AG09319 (cell line): ENCODE results near the gene MYOM1.

Experiments
- DNase-seq: peaks from one replicate; pipeline ENCODE4 v3.0.0-alpha.2; 2010; ENCODE audit warnings: low read depth; ENCODE audit errors: extremely low read depth
- TF ChIP-seq, protein P1 (sequence below): IDR thresholded peaks from 2 replicates; pipeline ENCODE4 v1.5.1; 2011; ENCODE audit warnings: low read depth, mild to moderate bottlenecking, inconsistent platforms, low read length, moderate library complexity

MYOM1 gene

DNA sequence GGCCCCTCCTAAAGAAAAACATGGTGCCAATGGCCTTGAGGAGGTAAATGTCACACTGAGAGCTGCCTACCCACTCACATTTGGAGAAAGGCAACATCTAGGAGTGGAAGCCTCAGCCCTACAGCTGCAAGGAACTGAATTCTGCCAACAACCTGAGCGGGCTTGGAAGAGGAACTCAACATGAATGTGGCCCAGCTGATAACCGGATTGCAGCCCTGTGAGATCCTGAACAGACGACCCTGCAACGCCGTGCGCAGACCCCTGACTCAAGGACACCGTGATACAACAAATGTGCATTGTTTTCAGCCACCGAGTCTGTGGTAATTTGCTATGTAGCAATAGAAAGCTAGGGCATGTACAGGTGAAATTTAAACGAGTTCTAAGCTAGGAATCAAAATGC, 99.4 kb downstream of the MYOM1 start:
- TF ChIP-seq, protein P1, sequence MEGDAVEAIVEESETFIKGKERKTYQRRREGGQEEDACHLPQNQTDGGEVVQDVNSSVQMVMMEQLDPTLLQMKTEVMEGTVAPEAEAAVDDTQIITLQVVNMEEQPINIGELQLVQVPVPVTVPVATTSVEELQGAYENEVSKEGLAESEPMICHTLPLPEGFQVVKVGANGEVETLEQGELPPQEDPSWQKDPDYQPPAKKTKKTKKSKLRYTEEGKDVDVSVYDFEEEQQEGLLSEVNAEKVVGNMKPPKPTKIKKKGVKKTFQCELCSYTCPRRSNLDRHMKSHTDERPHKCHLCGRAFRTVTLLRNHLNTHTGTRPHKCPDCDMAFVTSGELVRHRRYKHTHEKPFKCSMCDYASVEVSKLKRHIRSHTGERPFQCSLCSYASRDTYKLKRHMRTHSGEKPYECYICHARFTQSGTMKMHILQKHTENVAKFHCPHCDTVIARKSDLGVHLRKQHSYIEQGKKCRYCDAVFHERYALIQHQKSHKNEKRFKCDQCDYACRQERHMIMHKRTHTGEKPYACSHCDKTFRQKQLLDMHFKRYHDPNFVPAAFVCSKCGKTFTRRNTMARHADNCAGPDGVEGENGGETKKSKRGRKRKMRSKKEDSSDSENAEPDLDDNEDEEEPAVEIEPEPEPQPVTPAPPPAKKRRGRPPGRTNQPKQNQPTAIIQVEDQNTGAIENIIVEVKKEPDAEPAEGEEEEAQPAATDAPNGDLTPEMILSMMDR: no peak
- no peak for DNase-seq

DNA sequence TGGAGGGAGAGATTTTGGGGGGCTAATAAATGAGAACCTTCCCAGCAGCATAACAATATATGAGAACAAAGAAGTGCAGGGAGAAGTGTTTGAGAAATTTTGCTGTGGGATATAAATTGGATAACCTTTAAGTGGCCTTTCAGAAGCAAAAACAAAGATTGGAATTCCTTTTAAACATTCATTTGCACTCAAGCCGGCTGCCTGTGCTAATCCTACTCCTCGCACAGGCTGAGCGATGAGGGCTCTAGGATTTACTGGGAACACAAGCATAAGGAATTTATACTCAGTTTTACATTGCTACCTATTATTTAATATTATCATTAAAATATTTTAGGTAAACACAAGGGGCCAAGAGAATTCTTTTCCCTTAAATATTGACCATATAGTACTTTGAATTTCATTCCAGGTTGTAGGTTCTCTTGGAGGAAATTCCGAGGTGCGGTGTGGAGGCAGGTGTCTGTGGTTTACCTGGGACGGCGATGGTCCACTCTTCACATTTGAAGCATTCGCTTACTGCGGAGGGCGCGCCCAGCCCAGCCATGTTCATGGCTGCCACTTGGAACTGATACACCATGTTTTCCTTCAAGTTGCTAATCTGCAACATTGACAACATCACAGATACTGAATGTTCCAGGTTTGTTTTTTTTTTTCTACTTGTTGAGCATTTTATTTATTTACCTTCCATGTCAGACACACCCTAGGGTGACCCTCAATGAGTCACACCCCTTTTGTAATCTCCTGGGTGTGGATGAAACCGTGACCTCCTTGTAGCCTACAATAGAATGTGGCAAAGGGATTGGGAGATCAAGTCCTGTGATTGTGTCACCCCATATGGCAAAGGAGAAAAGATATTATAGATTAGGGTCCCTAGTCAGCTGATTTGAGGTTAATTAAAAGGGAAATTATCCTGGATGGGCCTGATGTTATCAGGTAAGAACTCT, 100.1 kb downstream of the MYOM1 start:
- DNase-seq: no peak

DNA sequence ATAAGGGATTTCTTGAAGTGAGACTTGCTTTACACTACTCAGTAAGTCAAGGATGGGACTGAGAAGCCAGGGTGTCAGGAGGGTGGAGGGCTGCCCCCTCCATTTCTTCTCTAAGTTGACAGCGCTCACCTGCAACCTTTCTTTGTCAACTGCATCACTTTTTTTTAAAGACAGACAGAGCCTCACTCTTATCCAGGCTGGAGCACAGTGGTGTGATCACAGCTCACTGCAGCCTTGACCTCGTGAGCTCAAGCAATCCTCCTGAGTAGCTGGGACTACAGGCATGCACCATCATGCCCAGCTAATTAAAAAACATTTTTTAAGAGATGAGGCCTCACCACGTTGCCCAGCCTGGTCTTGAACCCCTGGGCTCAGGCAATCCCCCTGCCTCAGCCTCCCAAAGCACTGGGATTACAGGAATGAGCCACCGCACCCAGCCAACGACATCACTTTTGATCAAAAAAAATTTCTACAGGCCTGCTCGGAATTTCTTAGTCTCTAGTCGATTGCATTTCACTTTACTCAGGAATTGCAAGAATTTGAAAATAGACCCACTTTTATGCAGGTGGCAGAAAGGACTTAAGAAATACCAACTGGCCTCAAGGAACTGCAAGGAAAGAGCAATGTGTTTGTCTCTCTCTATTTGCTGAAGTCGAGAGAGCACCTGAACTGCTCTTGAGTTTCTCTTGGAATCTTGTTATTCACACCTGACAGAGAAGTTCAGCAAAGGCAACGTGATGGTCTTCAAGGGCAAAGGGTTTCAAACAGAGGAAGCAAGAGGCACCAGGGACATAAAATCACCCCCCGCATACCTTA, 101.4 kb downstream of the MYOM1 start:
- TF ChIP-seq, protein P1: no peak
- DNase-seq: no peak

More for the DNA sequence above, 100.1 kb downstream of the MYOM1 start:
- TF ChIP-seq, protein P1: no peak

DNA sequence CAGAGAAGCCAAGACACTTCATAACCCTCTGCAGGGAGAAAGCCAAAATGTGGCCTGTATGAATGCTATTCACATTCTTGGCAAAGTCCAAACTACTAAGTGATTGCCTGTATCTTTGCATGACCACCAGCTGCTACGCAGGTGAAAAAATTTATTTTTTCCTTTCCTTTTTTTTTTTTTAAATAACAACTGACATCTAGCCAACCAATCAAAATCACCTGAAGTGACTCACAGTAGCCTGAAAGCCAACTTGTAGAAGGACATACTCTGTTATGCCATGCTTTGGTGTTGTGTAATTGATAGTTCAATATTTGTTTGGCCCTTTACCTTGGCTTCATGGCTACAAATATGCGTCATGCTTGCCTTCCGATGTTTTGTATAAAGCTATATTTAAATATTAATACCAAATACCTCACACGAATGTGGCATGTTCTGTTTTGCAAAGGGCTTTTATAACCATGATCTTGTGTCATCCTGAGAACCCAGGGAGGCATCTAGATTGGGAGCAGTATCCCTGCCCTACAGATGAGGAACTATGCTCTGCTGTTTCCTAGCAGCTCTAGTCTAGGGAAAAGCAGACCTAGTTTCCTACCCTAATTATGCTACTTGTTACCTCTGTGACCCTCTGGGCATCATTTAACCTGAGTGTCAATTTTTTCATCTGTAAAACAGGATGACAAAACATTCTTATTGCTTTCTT, 102.1 kb downstream of the MYOM1 start:
- TF ChIP-seq, protein P1: no peak
- DNase-seq: no peak

DNA sequence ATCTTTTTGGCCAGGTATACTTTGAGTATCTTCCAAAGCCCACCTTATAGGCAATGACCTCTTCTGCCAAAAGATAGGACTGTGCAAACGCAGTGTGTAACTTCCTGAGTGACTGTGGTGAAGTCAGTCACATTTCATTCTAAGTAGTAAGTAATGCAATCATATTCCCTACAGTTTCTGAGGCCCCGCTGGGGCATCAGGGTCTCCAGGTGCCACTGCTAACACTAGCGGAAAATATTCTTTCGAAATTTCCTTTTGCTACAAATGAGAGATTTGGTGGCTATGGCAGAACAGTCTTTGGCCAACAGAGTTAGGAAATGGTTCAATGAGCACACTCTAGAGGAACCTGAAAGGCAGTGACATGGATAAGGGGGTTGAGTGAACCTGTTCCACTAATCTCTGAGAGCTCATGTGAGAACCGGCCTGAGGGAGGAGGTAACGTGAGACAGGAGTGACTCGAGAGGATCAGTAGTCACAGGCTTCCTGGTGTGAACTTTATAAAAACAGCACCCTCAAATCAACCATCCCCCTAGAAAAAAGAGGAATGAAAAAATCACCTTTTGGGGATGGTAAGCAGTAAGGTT, 104.2 kb downstream of the MYOM1 start:
- no peak for DNase-seq
- TF ChIP-seq, protein P1: no peak

DNA sequence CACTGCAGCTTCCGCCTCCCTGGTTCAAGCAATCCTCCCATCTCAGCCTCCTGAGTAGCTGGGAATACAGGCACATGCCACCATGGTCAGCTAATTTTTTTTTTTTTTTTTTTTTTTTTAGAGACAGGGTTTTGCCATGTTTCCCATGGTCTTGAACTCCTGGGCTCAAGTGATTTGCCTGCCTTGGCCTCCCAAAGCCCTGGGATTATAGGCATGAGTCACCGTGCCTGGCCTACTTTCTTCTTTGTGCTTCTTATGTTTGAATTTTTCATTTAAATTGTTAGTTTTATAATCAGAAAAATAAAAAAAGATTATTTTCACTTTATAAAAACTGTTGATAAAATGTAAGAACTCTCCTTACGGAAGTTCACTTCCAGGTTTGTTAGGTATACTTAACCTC, 105.3 kb downstream of the MYOM1 start:
- no peak for DNase-seq
- TF ChIP-seq, protein P1: no peak
